ENCODE measurements around the gene KASH5.

KASH5 gene

DNA sequence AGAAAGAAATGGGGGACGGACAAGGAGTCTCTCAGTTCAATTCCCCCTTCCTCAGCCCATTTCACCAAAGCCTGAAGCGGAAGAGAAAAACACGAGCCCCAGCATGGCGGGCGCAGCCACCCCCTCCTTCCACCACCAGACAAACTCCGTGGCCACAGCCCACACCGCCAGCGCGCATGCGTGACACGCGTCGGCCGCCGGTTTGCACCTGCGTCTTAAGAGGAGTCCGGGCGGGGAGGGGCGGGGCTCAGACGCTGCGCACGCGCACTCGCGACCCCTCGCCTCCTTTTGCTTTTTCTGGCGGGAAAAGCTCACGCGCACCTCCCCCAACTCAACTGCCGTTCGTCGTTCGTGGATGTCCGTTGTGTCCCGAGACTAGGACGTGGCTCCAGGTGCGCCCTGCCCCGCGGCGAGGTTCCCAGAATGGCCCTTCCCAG, at the start of gene KASH5:
Gene KASH5, plus strand, starts transcription at position 314 of the 437 bp plus-strand sequence. CDS start 2,635 bp downstream, outside the sequence.
- DNase-seq = peak; percentile 94

DNA sequence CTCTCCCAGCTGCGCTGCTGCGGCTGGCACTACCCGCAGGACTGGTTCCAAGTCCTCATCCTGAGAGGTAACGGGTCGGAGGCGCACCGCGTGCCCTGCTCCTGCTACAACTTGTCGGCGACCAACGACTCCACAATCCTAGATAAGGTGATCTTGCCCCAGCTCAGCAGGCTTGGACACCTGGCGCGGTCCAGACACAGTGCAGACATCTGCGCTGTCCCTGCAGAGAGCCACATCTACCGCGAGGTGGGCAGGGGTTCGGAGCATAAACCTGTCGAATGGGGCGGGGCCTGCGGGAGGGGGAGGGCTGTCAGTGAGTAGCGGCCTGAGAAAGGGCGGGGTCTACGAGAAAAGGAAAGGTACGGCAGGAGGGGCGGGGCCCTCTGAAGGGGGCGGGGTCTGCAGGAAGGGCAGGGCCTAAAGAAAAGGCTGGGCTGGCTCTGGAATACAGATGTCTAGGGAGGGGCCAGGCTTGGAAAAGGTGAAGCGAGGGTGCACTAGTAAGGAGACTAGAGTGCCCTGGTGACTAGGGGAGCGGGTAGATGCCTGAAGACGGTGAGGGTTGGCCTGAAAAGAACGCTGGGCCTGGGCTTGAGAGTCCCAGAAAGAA, 49.3 kb upstream of the KASH5 start:
- peak; percentile 45 for DNase-seq

DNA sequence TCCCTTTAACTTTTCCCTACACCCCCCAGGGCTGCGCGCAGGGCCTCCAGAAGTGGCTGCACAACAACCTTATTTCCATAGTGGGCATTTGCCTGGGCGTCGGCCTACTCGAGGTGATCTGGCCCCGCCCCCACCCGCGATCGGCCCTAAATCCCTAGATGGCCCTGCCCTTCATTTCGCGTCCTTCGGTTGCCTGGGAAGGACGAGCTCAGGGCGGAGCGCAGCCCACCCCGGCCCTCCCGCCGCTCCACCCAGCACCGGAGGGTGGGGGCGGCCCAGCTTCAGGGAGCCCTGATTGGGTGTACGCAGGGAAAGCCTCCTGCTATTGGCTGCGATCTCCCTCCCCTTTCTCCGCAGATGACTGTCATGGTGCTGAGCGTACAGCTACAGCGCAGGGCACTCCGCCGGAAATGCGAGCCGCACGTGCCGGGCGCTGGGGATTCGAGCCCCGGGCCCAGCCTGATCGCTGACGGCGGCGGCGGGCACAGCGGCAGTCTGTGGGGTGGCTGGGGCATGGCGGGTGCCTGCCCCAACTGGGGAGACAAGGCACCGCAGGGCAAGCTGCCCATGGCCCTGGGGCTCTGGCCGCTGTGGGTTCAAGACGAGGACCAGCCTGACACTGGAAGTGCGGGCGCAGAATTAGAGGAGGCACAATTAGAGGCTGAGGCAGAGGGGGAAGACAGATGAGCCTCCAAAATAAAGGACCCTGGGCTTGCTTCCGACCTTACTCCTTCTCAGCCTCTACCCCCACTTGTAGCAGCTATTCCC, 48.6 kb upstream of the KASH5 start:
- no peak for DNase-seq

DNA sequence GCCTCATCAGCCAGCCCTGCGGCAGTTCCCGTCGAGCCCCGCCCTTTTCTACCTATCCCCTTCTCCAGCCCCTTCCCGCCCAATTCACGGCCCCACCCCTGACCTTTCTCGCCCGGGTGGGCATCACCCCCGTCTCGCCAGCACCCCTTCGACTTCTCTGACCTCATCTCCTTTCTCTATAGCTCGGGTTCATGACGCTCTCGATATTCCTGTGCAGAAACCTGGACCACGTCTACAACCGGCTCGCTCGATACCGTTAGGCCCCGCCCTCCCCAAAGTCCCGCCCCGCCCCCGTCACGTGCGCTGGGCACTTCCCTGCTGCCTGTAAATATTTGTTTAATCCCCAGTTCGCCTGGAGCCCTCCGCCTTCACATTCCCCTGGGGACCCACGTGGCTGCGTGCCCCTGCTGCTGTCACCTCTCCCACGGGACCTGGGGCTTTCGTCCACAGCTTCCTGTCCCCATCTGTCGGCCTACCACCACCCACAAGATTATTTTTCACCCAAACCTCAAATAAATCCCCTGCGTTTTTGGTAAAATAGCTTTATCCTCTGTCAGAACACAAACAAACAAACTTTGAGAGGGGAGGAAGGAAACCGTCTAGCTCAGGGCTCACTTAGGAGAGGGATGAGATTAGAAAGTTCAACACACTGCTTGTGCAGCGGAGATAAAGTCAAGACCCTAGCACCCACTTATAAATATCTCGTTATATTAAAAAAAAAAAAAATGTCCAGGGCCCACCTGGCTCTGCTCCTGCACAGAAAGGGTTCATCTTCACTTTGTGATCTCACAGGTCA, 47.8 kb upstream of the KASH5 start:
- DNase-seq = no peak

- no peak for DNase-seq
Observed at GRCh38 chr19:49340865-49341718, 47.0 kb upstream of the KASH5 start.

DNA sequence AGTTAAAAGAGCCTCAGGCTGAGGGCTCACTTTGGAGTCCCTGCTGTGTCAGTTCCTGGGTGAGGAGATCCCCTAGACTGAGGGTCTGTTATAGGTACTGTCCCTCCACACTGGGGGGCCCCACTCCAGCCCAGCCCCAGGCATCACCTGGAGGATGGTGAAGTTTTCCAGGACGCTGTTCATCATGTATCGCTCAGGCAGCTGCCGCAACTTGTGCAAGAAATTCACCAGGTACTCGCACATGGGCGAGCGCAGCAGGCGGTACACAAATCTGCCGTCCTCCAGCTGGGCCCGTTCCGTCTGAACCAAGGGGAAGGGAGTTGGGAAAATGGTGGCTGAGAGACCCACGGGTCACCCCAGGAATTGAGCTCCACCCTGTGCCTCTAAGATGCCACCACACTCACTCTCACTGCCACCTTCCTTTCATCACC, 45.7 kb upstream of the KASH5 start:
- no peak for DNase-seq

GRCh38 chr19:49343123-49343522, 44.9 kb upstream of the KASH5 start:
- DNase-seq = no peak

- no peak for DNase-seq
Observed at GRCh38 chr19:49344505-49345423, 43.3 kb upstream of the KASH5 start.

DNA sequence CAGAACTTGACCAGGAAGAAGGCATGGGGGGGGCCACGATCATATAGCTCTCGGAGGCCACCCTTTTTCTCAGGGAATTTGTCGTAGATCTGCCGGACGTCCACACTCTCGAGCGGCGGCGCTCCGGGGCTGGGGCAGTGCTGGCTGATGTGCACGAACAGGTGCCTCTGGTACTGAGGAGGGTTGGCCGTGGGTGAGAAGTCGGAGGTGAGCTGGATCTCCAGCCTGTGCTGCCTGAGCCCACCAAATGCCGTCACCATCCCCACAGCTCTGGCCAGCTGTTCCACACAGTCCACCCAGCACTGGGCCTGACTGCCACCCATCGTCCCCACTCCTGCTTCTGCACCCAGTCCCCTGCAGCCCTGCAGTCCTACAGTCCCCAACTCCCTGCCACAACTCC, 40.9 kb upstream of the KASH5 start:
- DNase-seq = no peak

DNA sequence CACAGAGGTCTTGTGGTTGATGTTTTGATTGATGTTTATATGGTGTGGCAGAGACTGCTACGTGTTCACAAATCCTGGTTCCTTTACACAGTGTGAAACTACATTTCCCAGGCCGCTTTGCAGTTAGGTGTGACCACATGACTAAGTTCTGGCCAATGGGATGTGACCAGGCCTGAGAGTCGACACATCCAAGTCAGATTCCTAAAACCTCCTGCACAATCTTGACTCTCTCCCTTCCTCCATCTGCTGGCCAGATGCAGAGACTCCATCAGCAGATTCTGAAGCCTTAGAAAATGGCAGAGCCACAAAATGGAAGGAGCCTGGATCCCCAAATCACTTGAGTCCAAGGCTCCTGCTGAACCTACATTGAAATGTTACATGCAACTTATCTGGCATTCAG, 40.2 kb upstream of the KASH5 start:
- no peak for DNase-seq

DNA sequence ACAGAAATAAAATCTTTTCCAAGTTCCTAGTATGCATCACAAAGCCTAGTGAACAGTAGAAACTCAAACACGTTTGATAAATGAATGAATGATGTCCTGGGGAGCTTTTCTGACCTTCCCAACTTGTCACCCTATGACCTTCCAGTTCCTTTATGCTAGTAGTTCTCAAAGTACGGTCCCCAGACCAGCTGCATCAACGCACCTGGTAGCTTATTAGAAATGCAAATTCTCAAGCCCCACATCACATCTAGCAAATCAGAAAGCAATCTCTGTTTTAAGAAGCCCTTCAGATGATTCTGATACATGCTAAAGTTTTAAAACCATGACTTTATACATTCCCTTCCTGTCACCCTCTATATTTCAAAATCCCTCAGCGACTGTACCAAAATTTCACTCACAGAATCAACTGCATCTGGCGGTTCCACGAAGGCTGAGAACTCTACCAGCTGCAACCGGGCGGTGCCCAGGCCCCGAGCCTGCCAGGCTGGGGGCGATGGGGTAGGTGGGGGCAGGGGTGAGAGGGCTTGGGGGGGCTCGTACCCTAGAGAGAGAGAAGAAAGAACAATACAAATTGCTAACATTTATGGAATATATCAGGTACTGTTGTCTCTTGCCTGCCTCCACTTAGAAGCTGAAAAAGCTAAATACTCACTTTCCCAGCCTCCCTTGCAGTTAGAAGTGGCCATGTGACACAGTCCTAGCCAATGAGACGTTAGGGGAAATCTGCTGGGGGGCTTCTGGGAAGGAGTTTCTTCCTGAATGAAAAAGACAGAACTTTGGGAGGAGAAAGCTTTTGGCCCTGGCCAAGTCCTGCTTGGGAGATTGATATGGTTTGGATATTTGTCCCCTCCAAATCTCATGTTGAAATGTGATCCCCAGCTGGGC, 39.5 kb upstream of the KASH5 start:
- DNase-seq = no peak

DNA sequence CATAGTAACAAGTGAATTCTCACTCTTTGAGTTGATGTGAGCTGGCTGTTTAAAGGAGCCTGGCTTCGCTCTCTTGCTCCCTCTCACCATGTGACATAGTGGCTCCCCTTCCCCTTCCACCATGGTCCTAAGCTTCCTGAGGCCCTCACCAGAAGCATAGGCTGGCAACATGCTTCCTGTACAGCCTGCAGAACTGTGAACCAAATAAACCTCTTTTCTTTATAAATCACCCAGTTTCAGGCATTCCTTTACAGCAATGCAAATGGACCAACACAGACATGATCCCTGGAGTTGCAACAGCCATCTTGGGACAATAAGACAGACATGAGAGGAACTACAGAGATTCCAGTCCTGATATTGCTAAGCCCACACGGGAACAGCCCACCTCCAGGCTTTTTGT, 38.5 kb upstream of the KASH5 start:
- no peak for DNase-seq

- no peak for DNase-seq
Observed at GRCh38 chr19:49355909-49356353, 32.1 kb upstream of the KASH5 start.

- DNase-seq = no peak
Observed at GRCh38 chr19:49356382-49356781, 31.7 kb upstream of the KASH5 start.

DNA sequence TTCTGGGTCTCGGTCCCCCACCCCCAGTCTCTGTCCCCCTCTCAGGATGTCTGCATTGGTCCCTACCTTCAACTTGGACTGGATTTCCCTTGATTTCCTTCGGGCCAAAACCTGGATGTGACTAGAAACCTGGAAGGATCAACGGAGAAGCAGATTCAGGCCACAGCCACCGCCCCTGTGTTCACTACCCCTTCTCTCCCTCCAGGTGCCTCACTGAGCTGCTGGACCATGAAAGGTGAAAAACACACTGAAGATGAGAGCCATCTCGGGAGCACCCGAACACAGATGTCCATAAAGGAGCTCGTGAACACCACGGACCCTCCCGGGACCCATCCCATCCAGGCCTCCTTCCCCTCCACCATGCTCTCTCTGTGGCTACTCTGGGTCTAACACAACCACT, 30.9 kb upstream of the KASH5 start:
- DNase-seq = no peak

- no peak for DNase-seq
Observed at GRCh38 chr19:49359851-49360820, 27.9 kb upstream of the KASH5 start.

- no peak for DNase-seq
Observed at GRCh38 chr19:49361438-49362047, 26.5 kb upstream of the KASH5 start.

DNA sequence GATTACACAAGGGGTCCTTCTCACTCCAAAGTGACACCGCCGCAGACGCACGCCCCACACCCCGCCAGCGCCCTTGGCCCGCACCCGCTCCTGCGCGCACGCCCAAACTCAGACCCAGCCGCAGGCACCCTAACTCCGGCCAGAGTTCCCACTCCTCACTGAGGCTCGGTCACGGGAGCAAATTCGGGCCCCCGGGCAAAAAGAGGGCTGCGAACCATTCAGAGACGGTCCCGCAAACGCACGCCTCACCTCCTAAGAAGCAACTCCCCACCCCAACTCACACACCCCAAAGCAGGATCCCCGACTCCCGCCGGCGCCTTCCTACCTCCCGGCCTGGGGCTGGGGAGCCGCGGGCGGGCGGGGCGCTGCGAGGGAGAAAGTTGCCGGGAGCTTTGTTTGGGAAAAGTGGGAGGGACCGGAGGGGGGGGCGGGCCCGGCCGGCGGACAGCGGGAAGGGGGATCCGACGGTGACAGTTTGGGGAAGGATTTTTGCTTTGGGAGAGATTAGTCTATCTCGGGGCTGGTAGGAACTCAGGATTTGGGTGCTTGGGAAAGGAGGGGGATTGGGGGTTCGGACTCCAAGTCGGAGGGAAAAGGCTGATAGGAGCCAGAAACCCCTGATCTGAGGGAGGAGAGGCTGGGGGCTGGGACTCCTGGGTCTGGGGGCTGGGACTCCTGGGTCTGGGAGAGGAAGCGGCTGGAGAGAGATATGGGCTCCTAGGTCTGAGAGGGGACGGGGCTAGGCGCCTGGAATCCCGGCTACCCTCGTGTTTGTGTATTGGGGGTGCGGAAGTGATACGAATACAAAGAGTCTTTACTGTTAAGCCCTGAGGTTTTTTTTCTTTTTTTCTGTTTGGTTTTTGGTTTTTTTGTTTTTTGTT, 25.8 kb upstream of the KASH5 start, which contains the start of gene TEAD2:
Gene TEAD2, minus strand, starts transcription at position 369 of the 881 bp plus-strand sequence. CDS start 2,341 bp downstream, outside the sequence.
- DNase-seq = no peak
